ENCODE measurements around the gene MOK. TPM values are rescaled to one million over a fixed set of nuclear protein-coding genes. Genes with fewer than 3 reads are reported as not detected.

Gene MOK
- polyA plus RNA-seq, 2 donors: 7.2 to 8.3 TPM

DNA sequence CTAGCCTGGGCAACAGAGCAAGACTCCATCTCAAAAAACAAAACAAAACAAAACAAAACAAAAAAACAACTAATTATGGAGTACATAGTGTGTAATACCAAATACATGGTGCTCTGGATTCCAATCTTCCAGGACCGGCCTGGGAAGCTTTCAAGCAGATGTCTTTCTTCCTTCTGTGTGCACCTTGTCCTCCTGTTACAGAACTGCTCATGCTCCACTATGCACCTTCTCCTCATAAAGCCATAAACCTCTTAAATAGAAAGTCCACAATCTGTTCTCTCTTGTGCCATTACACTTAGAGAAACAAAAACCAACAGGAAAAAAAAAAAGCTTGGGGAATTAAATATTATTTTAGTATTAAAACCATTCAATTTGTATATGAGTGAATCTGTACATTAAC lies 12.5 kb downstream of the MOK start:
- Histone ChIP-seq H3K9me3 (ENCODE audit: control insufficient read depth in 2 of 2, insufficient read depth in 1 of 2, low read depth in 1 of 2, low read length in 1 of 2) (no peaks in the 10 kb centered on the region), H3K27me3 (ENCODE audit: control insufficient read depth in 1 of 2, insufficient read depth in 2 of 2, low read length in 2 of 2) (no peaks in the 10 kb centered on the region), H3K36me3 (ENCODE audit: control insufficient read depth in 2 of 2, insufficient read depth in 2 of 2, low read length in 1 of 2) (no peaks in the 10 kb centered on the region), H3K27ac (ENCODE audit: low read depth in 2 of 2, low read length in 1 of 2) (no peak overlapping the region), H3K4me3 (ENCODE audit: low read depth in 1 of 2, low read length in 2 of 2) (no peak overlapping the region), H3K4me1 (ENCODE audit: control insufficient read depth in 2 of 2, insufficient read depth in 2 of 2, low read length in 1 of 2) (no peaks in the 10 kb centered on the region)
- WGBS, 2 donors: 88 to 98% methylated on average over 1 of the region's 1 CpG

DNA sequence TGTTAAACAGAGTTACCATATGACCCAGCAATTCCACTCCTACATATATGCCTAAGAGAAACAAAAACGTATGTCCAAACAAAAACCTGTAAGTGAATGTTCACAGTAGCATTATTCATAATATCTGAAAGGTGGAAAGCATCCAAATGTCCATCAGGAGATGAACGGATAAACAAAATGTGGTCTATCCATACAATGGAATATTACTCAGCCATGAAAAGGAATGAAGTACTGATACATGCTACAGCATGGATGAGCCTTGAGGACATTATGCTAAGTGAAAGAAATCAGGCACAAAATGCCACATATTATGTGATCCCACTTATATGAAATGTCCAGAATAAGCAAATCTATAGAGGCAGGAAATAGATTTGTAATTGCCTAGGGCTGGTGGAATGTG lies 16.8 kb downstream of the MOK start:
- H3K9me3 ChIP-seq (ENCODE audit: control insufficient read depth in 2 of 2, insufficient read depth in 1 of 2, low read depth in 1 of 2, low read length in 1 of 2): no peaks in the 10 kb centered on the region
- no peaks in the 10 kb centered on the region for H3K36me3 ChIP-seq (ENCODE audit: control insufficient read depth in 2 of 2, insufficient read depth in 2 of 2, low read length in 1 of 2)
- no peaks in the 10 kb centered on the region for H3K4me1 ChIP-seq (ENCODE audit: control insufficient read depth in 2 of 2, insufficient read depth in 2 of 2, low read length in 1 of 2)
- H3K27ac ChIP-seq (ENCODE audit: low read depth in 2 of 2, low read length in 1 of 2): no peak overlapping the region
- H3K4me3 ChIP-seq (ENCODE audit: low read depth in 1 of 2, low read length in 2 of 2): no peak overlapping the region
- H3K27me3 ChIP-seq (ENCODE audit: control insufficient read depth in 1 of 2, insufficient read depth in 2 of 2, low read length in 2 of 2): no peaks in the 10 kb centered on the region
- WGBS, 2 donors: 92 to 94% methylated on average over 2 of the region's 2 CpGs

DNA sequence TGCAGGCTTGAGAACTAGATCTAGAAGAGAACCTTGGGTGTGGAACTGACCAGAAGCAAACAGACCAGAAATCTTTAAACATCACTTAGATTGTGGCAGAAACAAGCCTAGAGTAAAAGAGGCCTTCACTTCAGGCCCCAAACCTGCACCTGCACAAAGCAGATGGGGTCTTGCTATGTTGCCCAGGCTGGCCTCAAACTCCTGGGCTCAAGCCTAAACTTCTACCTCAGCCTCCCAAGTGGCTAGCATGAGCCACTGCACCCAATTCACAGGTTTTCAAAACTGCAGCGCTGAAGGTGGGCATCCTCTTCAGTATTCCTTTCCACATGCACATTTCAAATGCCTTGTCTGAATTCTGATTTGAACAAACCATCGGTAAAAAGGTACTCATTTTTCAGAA lies 19.9 kb downstream of the MOK start:
- Histone ChIP-seq H3K4me1 (ENCODE audit: control insufficient read depth in 2 of 2, insufficient read depth in 2 of 2, low read length in 1 of 2) (no peaks in the 10 kb centered on the region), H3K27me3 (ENCODE audit: control insufficient read depth in 1 of 2, insufficient read depth in 2 of 2, low read length in 2 of 2) (no peaks in the 10 kb centered on the region), H3K4me3 (ENCODE audit: low read depth in 1 of 2, low read length in 2 of 2) (no peak overlapping the region), H3K27ac (ENCODE audit: low read depth in 2 of 2, low read length in 1 of 2) (no peak overlapping the region), H3K9me3 (ENCODE audit: control insufficient read depth in 2 of 2, insufficient read depth in 1 of 2, low read depth in 1 of 2, low read length in 1 of 2) (no peaks in the 10 kb centered on the region), H3K36me3 (ENCODE audit: control insufficient read depth in 2 of 2, insufficient read depth in 2 of 2, low read length in 1 of 2) (no peaks in the 10 kb centered on the region)
- 83 to 95% methylated on average over 2 of the region's 2 CpGs for WGBS, 2 donors

DNA sequence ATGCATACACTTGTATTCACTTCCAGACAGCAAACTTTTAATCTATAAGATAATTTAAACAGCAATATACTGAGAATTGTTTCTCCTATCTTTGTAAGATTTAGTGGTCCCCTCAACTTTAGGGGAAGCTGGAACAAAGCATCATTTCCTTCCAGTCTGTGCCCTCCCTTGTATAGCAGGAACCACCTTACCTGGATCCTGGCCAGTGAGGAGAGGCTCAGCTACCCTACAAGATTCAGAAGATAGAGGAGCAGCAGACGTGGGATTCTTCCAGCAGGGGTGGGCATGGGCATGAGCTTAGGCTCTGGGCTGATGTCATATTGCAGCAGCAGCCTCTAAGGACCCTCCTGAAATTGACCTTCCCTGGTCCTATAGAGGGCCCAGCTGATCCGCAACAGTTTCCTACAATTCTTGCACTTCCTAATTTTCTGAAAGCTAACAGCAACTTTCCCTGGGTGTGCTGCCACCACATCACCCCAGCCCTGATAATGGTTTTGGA lies 21.3 kb downstream of the MOK start:
- no peak overlapping the region for H3K27ac ChIP-seq (ENCODE audit: low read depth in 2 of 2, low read length in 1 of 2)
- no peak overlapping the region for H3K4me3 ChIP-seq (ENCODE audit: low read depth in 1 of 2, low read length in 2 of 2)
- no peaks in the 10 kb centered on the region for H3K27me3 ChIP-seq (ENCODE audit: control insufficient read depth in 1 of 2, insufficient read depth in 2 of 2, low read length in 2 of 2)
- WGBS, 2 donors: 66 to 67% methylated on average over 2 of the region's 2 CpGs
- H3K36me3 ChIP-seq (ENCODE audit: control insufficient read depth in 2 of 2, insufficient read depth in 2 of 2, low read length in 1 of 2): no peaks in the 10 kb centered on the region
- H3K4me1 ChIP-seq (ENCODE audit: control insufficient read depth in 2 of 2, insufficient read depth in 2 of 2, low read length in 1 of 2): no peaks in the 10 kb centered on the region
- H3K9me3 ChIP-seq (ENCODE audit: control insufficient read depth in 2 of 2, insufficient read depth in 1 of 2, low read depth in 1 of 2, low read length in 1 of 2): no peaks in the 10 kb centered on the region

DNA sequence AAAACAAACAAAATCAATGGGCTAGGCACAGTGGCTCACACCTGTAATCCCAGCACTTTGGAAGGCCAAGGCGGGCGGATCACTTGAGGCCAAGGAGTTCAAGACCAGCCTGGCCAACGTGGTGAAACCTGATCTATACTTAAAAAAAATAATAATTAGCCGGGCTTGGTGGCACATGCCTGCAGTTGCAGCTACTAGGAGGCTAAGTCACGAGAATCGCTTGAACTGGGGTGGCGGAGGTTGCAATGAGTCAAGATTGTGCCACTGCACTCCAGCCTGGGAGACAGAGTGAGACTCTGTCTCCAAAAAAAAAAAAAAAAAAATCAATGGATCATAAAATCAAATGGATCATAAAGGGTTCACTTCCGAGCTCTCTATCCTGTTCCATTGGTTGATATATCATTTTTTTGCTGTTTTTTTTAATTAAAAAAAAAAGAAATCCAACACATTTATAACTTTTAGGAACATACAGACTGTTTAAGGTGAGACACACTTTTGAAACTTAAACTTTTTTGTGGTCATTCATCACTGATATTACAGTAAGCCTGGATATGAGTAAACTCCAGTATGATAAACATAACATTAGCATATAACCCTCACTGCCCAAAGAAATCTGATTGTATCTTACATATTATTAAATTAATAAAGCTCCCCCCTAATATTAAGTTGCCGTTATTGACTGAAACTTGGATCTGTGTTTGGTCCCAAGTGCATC lies 22.1 kb downstream of the MOK start:
- Histone ChIP-seq H3K27ac (ENCODE audit: low read depth in 2 of 2, low read length in 1 of 2) (no peak overlapping the region), H3K4me1 (ENCODE audit: control insufficient read depth in 2 of 2, insufficient read depth in 2 of 2, low read length in 1 of 2) (no peaks in the 10 kb centered on the region), H3K4me3 (ENCODE audit: low read depth in 1 of 2, low read length in 2 of 2) (no peak overlapping the region), H3K36me3 (ENCODE audit: control insufficient read depth in 2 of 2, insufficient read depth in 2 of 2, low read length in 1 of 2) (no peaks in the 10 kb centered on the region), H3K27me3 (ENCODE audit: control insufficient read depth in 1 of 2, insufficient read depth in 2 of 2, low read length in 2 of 2) (no peaks in the 10 kb centered on the region), H3K9me3 (ENCODE audit: control insufficient read depth in 2 of 2, insufficient read depth in 1 of 2, low read depth in 1 of 2, low read length in 1 of 2) (no peaks in the 10 kb centered on the region)
- 82 to 88% methylated on average over 9 of the region's 9 CpGs for WGBS, 2 donors

DNA sequence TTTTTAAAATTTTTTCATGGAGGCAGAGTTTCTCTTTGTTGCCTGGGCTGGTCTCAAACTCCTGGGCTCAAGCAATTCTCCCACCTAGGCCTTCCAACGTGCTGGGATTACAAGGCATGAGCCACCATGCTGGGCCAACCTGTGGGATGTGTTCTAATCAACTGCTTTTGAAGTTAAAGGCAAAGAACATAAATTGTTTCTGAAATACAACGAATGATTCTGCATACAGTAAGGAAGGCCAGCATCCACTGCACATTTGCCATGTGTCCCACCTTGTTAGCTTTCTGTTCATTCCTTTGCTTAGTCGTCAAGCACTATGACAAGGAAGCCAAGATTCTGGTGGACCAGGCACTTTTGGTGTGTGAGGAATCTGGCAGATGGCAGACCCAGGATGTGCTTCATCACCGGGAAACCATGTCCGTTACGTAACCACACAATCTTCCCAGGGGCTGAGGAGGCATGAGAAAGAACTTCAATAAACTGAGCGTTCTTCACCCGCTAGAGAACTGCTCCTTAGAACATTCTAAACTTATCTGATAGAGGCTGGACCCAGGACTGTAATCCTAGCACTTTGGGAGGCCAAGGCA lies 24.5 kb downstream of the MOK start:
- no peak overlapping the region for H3K4me3 ChIP-seq (ENCODE audit: low read depth in 1 of 2, low read length in 2 of 2)
- 79 to 84% methylated on average over 8 of the region's 8 CpGs for WGBS, 2 donors
- peak overlapping the region; percentile 7 to 53 for H3K27ac ChIP-seq (ENCODE audit: low read depth in 2 of 2, low read length in 1 of 2)
- H3K4me1 ChIP-seq (ENCODE audit: control insufficient read depth in 2 of 2, insufficient read depth in 2 of 2, low read length in 1 of 2): no peaks in the 10 kb centered on the region
- H3K27me3 ChIP-seq (ENCODE audit: control insufficient read depth in 1 of 2, insufficient read depth in 2 of 2, low read length in 2 of 2): no peaks in the 10 kb centered on the region
- no peaks in the 10 kb centered on the region for H3K36me3 ChIP-seq (ENCODE audit: control insufficient read depth in 2 of 2, insufficient read depth in 2 of 2, low read length in 1 of 2)
- H3K9me3 ChIP-seq (ENCODE audit: control insufficient read depth in 2 of 2, insufficient read depth in 1 of 2, low read depth in 1 of 2, low read length in 1 of 2): no peaks in the 10 kb centered on the region

DNA sequence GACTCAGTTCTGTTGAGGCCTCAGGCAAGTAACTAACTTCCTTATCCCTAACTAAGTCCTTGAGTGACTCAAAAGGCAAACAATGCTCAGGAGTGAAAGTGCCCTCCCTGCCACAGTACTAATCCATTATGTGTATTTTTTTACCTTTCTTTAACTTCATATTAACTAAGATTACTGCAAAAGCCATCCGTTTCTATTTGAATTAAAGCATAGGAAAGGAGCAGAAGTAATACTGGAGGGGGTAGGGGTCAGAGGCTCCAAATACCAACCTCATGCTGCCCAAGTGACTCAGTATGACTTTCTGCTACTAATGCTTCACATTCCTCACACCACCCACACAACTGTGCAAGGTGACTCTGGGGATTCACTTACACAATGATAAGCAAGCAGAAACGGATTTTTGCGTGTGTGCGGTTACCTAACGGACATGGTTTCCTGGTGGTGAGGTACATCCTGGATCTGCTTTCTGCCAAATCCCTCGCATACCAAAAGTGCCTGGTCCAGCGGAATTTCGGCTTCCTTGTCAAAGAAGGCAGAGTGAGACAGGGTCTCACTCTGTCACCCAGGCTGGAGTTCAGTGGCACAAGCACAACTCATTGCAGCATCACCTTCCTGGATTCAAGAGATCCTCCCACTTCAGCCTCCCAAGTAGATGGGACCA lies 25.1 kb downstream of the MOK start:
- no peaks in the 10 kb centered on the region for H3K4me1 ChIP-seq (ENCODE audit: control insufficient read depth in 2 of 2, insufficient read depth in 2 of 2, low read length in 1 of 2)
- H3K4me3 ChIP-seq (ENCODE audit: low read depth in 1 of 2, low read length in 2 of 2): no peak overlapping the region
- no peaks in the 10 kb centered on the region for H3K36me3 ChIP-seq (ENCODE audit: control insufficient read depth in 2 of 2, insufficient read depth in 2 of 2, low read length in 1 of 2)
- 47 to 62% methylated on average over 8 of the region's 8 CpGs for WGBS, 2 donors
- H3K27me3 ChIP-seq (ENCODE audit: control insufficient read depth in 1 of 2, insufficient read depth in 2 of 2, low read length in 2 of 2): no peaks in the 10 kb centered on the region
- H3K9me3 ChIP-seq (ENCODE audit: control insufficient read depth in 2 of 2, insufficient read depth in 1 of 2, low read depth in 1 of 2, low read length in 1 of 2): no peaks in the 10 kb centered on the region
- peak overlapping the region; percentile 53 to 75 for H3K27ac ChIP-seq (ENCODE audit: low read depth in 2 of 2, low read length in 1 of 2)

DNA sequence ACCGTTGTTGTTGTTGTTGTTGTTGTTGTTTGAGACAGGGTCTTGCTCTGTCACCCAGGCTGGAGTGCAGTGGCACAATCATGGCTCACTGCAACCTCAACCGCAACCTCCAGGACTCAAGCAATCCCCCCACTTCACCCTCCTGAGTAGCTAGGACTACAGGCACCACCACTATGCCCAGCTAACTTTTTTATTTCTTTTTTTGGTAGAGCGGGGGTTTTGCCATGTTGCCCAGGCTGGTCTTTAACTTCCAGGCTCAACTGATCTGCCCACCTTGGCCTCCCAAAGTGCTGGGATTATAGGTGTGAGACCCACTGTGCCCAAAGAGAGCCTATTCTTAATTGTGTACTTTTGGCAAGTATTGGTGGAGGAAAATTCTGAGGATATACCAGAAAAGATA lies 25.7 kb downstream of the MOK start:
- H3K4me3 ChIP-seq (ENCODE audit: low read depth in 1 of 2, low read length in 2 of 2): no peak overlapping the region
- H3K27ac ChIP-seq (ENCODE audit: low read depth in 2 of 2, low read length in 1 of 2): peak overlapping the region in 1 of 2 donors; percentile 40
- H3K27me3 ChIP-seq (ENCODE audit: control insufficient read depth in 1 of 2, insufficient read depth in 2 of 2, low read length in 2 of 2): no peaks in the 10 kb centered on the region
- WGBS, 2 donors: 82 to 84% methylated on average over 3 of the region's 3 CpGs
- H3K36me3 ChIP-seq (ENCODE audit: control insufficient read depth in 2 of 2, insufficient read depth in 2 of 2, low read length in 1 of 2): no peaks in the 10 kb centered on the region
- H3K4me1 ChIP-seq (ENCODE audit: control insufficient read depth in 2 of 2, insufficient read depth in 2 of 2, low read length in 1 of 2): no peaks in the 10 kb centered on the region
- H3K9me3 ChIP-seq (ENCODE audit: control insufficient read depth in 2 of 2, insufficient read depth in 1 of 2, low read depth in 1 of 2, low read length in 1 of 2): no peaks in the 10 kb centered on the region

DNA sequence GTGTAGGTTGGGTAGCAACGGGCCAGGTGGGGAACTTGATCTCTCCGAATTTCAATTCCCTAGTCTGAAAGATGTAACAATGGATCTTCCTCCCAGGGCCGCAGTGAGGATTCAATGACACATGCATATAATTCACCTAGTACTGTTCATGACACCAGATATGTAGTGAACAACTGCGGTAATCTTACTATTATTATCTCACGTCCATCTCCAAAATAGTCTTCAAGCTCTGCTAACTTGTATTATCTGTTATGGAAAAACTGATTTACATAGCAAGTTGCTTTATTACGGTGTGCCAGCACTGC lies 26.4 kb downstream of the MOK start:
- no peak overlapping the region for H3K27ac ChIP-seq (ENCODE audit: low read depth in 2 of 2, low read length in 1 of 2)
- 86 to 90% methylated on average over 6 of the region's 6 CpGs for WGBS, 2 donors

More for the DNA sequence above, 26.4 kb downstream of the MOK start:
- Histone ChIP-seq H3K36me3 (ENCODE audit: control insufficient read depth in 2 of 2, insufficient read depth in 2 of 2, low read length in 1 of 2) (no peaks in the 10 kb centered on the region), H3K9me3 (ENCODE audit: control insufficient read depth in 2 of 2, insufficient read depth in 1 of 2, low read depth in 1 of 2, low read length in 1 of 2) (no peaks in the 10 kb centered on the region), H3K4me1 (ENCODE audit: control insufficient read depth in 2 of 2, insufficient read depth in 2 of 2, low read length in 1 of 2) (no peaks in the 10 kb centered on the region), H3K4me3 (ENCODE audit: low read depth in 1 of 2, low read length in 2 of 2) (no peak overlapping the region), H3K27me3 (ENCODE audit: control insufficient read depth in 1 of 2, insufficient read depth in 2 of 2, low read length in 2 of 2) (no peaks in the 10 kb centered on the region)
